Measurements from ENCODE around the gene LOXHD1.

Gene LOXHD1

DNA sequence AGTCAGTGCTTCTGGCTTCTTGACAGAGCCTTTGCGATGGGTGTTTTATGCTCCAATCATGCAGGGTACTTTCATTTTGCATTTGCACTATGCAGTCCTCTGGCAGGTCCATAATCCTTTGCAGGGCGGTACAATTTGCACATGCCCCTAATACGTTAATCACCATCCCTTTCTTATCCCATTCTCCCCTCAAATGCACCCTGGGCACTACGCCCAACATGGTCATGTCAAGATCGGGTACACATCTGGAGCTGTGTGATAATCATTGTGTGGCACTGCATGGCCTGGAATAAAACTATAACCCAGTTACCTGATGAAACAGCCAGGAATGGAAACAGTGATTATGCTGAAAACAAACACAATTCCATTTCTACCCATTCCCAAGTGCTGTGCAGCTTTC, 27.7 kb downstream of the LOXHD1 start:
- DNase-seq (ENCODE audit: low spot score), result peak; percentile 7

- DNase-seq (ENCODE audit: low spot score), result no peak
These were observed 28.8 kb downstream of the LOXHD1 start for GRCh38 chr18:46628206-46628605.

GRCh38 chr18:46627136-46627535, 29.9 kb downstream of the LOXHD1 start:
- DNase-seq (ENCODE audit: low spot score), result no peak

- DNase-seq (ENCODE audit: low spot score), result no peak
These were observed 32.0 kb downstream of the LOXHD1 start for GRCh38 chr18:46625069-46625468.

- DNase-seq (ENCODE audit: low spot score), result no peak
These were observed 32.9 kb downstream of the LOXHD1 start for GRCh38 chr18:46624127-46624526.

DNA sequence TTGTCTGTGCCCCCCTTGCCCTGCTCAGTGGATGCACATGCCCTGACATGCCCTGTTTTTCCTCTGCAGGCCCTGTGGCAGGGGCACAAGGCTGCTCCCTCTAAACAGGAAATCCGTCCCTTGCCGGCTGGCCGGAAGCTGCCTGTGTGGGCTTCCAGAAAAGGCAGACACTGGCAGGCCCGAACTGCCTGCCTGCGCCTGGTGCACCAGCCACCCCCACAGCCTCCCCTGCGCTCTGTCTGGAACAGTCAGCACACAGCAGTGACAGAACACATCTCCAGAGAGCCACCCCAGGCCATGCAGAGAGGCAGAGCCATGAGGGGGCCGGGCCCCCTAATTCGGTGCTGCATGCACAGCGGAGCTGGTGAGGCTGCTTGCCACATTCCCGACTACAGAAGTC, 33.5 kb downstream of the LOXHD1 start:
- DNase-seq (ENCODE audit: low spot score), result no peak

DNA sequence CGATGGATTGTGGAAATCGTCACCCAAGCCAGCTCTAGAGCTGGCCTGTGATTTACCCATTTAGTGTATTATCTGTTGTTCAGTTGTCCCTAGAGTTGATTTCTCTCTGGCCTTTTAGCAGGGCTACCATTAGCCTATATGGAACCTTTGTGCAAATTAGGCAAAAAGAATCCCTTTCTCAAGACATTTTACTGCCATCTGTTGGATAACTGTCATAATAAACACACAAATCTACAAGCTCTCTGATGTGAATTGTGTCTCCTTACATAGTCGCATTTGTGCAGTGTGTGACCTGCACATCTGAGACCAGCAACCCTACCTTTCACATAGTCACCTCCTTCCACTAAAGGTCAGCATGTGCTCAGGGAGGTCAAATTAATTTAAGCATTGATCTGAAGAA, 34.0 kb downstream of the LOXHD1 start:
- no peak for DNase-seq (ENCODE audit: low spot score)

DNA sequence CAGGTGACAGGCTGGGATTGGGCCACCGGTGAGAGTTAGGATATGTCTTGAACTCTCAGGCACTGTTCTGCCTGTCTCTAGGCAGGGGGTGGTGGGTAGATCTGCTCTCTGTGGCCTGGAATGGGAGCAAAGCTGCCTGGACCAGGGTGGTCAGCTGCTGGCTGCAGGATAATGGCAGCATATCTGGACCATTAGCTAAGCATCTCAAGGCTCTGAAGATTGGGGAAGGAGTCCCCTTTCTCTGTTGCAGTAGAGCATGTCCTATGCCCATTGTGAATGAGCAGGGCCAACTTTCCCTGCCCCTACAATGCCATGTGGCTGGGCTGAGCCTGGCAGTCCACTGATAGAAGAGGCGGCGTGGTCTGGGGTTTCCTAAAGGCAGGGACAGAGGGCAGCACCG, 34.6 kb downstream of the LOXHD1 start:
- no peak for DNase-seq (ENCODE audit: low spot score)

GRCh38 chr18:46621871-46622270, 35.1 kb downstream of the LOXHD1 start:
- DNase-seq (ENCODE audit: low spot score), result no peak

- no peak for DNase-seq (ENCODE audit: low spot score)
These were observed 35.8 kb downstream of the LOXHD1 start for GRCh38 chr18:46621111-46621766.

DNA sequence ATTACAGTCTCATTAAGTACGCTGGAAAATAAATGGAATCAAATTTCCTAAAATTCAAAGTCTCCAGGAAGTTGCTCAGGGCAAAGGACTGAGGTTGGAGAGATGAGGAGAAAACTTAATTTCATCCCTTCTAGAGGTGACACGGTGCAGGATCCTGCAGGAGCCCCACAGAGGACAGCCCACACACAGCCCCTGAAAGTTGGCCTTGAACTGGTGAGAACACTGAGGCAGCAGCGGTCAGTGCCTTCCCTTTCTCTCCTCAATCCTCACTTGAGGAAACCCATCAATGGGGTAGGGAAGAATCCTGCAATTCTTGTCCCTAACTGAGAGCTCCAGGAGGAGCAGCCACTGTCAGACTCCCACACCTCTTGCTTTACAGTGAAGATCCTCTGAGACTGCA, 37.5 kb downstream of the LOXHD1 start:
- DNase-seq (ENCODE audit: low spot score), result no peak

DNA sequence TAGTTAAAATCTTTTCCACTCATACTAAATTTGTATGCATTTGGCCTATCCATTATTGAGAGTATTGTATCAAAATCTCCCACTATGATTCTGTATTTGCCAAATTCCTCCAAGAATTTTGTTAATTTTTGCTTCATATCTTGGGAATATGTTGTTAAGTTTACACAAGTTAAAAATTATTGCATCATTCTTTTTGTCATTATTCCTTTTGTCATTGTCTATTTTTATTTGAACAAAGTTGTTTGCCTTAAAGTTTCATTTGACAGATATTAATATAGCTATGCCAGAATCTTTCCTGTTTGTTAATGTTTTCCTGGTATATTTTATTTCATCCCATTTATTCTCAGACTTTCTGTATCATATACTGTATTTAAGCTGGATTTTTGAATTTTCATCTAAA, 41.3 kb downstream of the LOXHD1 start:
- no peak for DNase-seq (ENCODE audit: low spot score)

DNA sequence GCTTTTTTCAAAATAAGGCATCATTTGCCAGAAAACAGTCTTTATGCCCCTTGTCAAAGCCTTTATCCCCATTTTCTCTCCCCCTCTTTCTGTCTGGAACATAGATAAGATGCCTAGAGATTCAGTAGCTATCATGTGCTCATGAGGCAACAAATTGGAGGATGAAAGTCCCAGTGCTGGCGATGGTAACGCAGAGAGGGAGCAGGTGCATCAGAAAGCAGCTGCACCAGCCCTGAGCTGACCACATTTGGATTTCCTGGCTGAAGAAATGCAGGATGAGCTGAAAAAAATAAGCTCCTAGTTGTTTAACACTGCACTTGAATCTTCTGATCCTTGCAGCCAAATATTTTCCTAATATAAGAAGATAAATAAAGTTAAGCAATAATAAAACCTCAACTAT, 48.0 kb downstream of the LOXHD1 start:
- no peak for DNase-seq (ENCODE audit: low spot score)

DNA sequence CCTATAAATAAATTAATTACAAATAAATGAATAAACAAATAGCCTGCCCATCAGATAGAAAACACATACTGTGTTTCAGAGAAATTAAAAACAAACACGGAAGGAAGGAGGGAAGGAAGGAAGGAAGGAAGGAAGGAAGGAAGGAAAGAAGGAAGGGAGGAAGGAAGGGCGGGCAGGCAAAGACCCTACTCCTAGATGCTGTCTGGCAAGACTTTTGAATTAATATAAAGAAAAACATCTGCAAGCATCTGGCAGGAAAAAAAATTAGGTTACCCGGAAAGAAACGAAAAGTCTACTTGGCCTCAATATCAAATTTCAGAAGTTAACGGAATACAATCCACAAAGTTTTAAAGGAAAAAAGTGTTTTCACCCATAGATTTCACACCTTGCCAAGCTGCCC, 49.1 kb downstream of the LOXHD1 start:
- no peak for DNase-seq (ENCODE audit: low spot score)

- DNase-seq (ENCODE audit: low spot score), result no peak
These were observed 55.7 kb downstream of the LOXHD1 start for GRCh38 chr18:46601141-46601805.

- DNase-seq (ENCODE audit: low spot score), result no peak
These were observed 60.9 kb downstream of the LOXHD1 start for GRCh38 chr18:46596119-46596518.

- peak; percentile 11 for DNase-seq (ENCODE audit: low spot score)
These were observed 65.1 kb downstream of the LOXHD1 start for GRCh38 chr18:46591783-46592391.

DNA sequence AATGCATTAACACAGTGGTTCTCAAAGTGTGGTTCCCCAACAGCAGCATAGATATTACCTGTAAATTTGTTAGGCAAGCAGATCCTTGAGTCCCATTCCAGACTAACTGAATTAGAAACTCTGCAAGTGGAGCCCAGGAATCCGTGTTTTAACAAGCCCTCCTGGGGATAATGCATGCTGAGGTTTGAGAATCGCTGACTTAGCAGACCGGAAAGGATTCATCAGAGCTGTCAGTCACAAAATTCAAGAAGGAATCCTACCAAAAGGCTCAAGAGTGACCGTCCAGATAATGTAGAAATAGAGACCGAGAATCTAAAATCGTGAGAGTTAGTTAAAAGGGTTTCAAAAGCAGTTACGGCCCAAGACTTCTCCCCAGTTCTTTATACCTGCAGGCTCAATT, 66.9 kb downstream of the LOXHD1 start:
- no peak for DNase-seq (ENCODE audit: low spot score)

- no peak for DNase-seq (ENCODE audit: low spot score)
These were observed 67.9 kb downstream of the LOXHD1 start for GRCh38 chr18:46588971-46589660.

DNA sequence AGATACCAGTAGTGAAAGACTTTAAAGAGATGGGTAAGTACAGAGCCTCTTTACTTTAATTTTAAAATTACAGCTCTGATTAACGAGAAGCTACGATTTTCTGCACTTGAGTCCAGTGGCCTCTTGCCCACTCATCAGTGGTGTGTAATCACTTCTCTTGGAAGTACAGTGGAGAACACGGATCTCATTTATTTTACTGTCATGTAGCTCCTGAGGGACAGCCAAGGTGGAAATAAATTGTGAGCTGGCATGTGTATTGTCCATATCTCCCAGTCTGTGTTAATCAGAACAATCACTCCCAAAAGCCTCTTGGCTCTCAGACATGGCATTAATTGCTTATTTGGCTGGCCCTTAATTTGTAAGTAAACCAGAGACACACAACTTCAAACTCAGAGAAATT, 69.4 kb downstream of the LOXHD1 start:
- DNase-seq (ENCODE audit: low spot score), result no peak

GRCh38 chr18:46583711-46584110, 73.3 kb downstream of the LOXHD1 start:
- DNase-seq (ENCODE audit: low spot score), result no peak

GRCh38 chr18:46581648-46582047, 75.4 kb downstream of the LOXHD1 start:
- DNase-seq (ENCODE audit: low spot score), result no peak

- no peak for DNase-seq (ENCODE audit: low spot score)
These were observed 78.0 kb downstream of the LOXHD1 start for GRCh38 chr18:46578987-46579386.
